Coronary artery (tissue), 2 donors: Measurements from ENCODE around the gene MUC13.
A peak's percentile ranks its signal among the peaks of the same experiment; 100 is the strongest.

ENCODE experiments used
- DNase-seq: peaks from one replicate; pipeline ENCODE4 v3.0.0-alpha.2; 2017; ENCODE audit warnings: low spot score
- H3K27ac ChIP-seq, 2 donors: fragments of 200-600 bp; sonication (generic); one replicate each; pipeline ENCODE4 v1.5.1; 2016 to 2019
- H3K4me3 ChIP-seq: fragments of 200-600 bp; sonication (generic); 2 replicates; pipeline ENCODE4 v1.5.1; 2016; ENCODE audit warnings: mild to moderate bottlenecking, moderate library complexity
- CTCF ChIP-seq: fragments of 200-600 bp; sonication (generic); IDR thresholded peaks from one replicate; pipeline ENCODE4 v1.5.1; 2019; ENCODE audit warnings: antibody characterized with exemption

Gene MUC13

GRCh38 chr3:124859025-124859424 is 75.5 kb downstream of the MUC13 start:
- H3K4me3 ChIP-seq, result no peak overlapping the region
- H3K27ac ChIP-seq, result peak overlapping the region; percentile 74 to 76
- no peak for DNase-seq
- no peak for TF ChIP-seq CTCF

- H3K4me3 ChIP-seq, result no peak overlapping the region
- no peak for DNase-seq
- H3K27ac ChIP-seq, result peak overlapping the region; percentile 53 to 76
- TF ChIP-seq CTCF, result no peak
Observed at GRCh38 chr3:124858275-124858674, 76.3 kb downstream of the MUC13 start.

DNA sequence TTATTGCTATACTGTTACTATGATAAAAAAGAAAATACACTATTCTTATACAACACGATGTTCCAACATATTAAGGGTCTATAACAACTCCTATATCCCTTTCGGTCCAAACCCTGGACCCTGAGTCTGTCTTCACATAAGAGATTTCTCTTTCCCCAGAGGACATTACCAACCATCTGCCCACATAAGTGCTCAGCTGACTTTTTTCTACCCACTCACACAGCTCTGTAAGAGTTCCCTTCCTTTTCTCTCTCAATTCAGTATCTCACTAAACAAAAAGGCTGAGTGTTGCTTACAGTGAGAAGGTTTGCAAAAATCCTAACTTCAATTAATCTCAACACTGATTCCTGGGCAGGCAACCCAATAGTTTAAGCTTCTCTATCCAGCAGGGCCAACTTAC is 77.9 kb downstream of the MUC13 start:
- TF ChIP-seq CTCF, result no peak
- H3K27ac ChIP-seq, result no peak overlapping the region
- DNase-seq, result no peak
- H3K4me3 ChIP-seq, result no peak overlapping the region
